NCI-H774 (cell line): ENCODE data around the gene NOS1AP.

Experiments
- DNase-seq: peaks from one replicate; lab custom pipeline; 2025; lab: John Stamatoyannopoulos, UW

The NOS1AP gene

GRCh38 chr1:162090378-162090777 lies 20.9 kb downstream of the NOS1AP start:
- no peak for DNase-seq

- no peak for DNase-seq
Measured at GRCh38 chr1:162091681-162092524, 22.4 kb downstream of the NOS1AP start.

GRCh38 chr1:162093095-162093494 lies 23.6 kb downstream of the NOS1AP start:
- no peak for DNase-seq

- DNase-seq = no peak
Measured at GRCh38 chr1:162094271-162094670, 24.8 kb downstream of the NOS1AP start.

GRCh38 chr1:162094723-162095122 lies 25.2 kb downstream of the NOS1AP start:
- DNase-seq = no peak

- no peak for DNase-seq
Measured at GRCh38 chr1:162107911-162108310, 38.4 kb downstream of the NOS1AP start.

- no peak for DNase-seq
Measured at GRCh38 chr1:162108426-162108825, 38.9 kb downstream of the NOS1AP start.

GRCh38 chr1:162110910-162111309 lies 41.4 kb downstream of the NOS1AP start:
- no peak for DNase-seq

GRCh38 chr1:162111572-162111971 lies 42.1 kb downstream of the NOS1AP start:
- DNase-seq = no peak

GRCh38 chr1:162113419-162113818 lies 43.9 kb downstream of the NOS1AP start:
- DNase-seq = no peak

GRCh38 chr1:162117039-162117774 lies 47.7 kb downstream of the NOS1AP start:
- DNase-seq = no peak

GRCh38 chr1:162118063-162118462 lies 48.6 kb downstream of the NOS1AP start:
- no peak for DNase-seq

GRCh38 chr1:162128693-162129356 lies 59.3 kb downstream of the NOS1AP start:
- no peak for DNase-seq

- no peak for DNase-seq
Measured at GRCh38 chr1:162130308-162130707, 60.8 kb downstream of the NOS1AP start.

- no peak for DNase-seq
Measured at GRCh38 chr1:162131400-162132321, 62.2 kb downstream of the NOS1AP start.

- DNase-seq = no peak
Measured at GRCh38 chr1:162133566-162133965, 64.1 kb downstream of the NOS1AP start.

- no peak for DNase-seq
Measured at GRCh38 chr1:162134646-162135045, 65.2 kb downstream of the NOS1AP start.

GRCh38 chr1:162135271-162135775 lies 65.8 kb downstream of the NOS1AP start:
- DNase-seq = no peak

GRCh38 chr1:162136760-162137159 lies 67.3 kb downstream of the NOS1AP start:
- DNase-seq = no peak

- no peak for DNase-seq
Measured at GRCh38 chr1:162137179-162137960, 67.9 kb downstream of the NOS1AP start.

GRCh38 chr1:162138112-162138511 lies 68.6 kb downstream of the NOS1AP start:
- no peak for DNase-seq
